SHP77 treated with DMSO at 0.1 percent for 48 hours (cell line): ENCODE data around the gene OPCML.

Experiments used
- DNase-seq: peaks from one replicate; lab custom pipeline; 2025; lab: John Stamatoyannopoulos, UW

OPCML gene

GRCh38 chr11:132728026-132728425, 804.3 kb downstream of the OPCML start:
- no peak for DNase-seq

GRCh38 chr11:132721526-132721925, 810.8 kb downstream of the OPCML start:
- DNase-seq: no peak

- DNase-seq: no peak
Measured at GRCh38 chr11:132719684-132720083, 812.6 kb downstream of the OPCML start.

- no peak for DNase-seq
Measured at GRCh38 chr11:132718711-132719671, 813.3 kb downstream of the OPCML start.

- DNase-seq: no peak
Measured at GRCh38 chr11:132717824-132718223, 814.5 kb downstream of the OPCML start.

- DNase-seq: no peak
Measured at GRCh38 chr11:132716037-132716436, 816.3 kb downstream of the OPCML start.

DNA sequence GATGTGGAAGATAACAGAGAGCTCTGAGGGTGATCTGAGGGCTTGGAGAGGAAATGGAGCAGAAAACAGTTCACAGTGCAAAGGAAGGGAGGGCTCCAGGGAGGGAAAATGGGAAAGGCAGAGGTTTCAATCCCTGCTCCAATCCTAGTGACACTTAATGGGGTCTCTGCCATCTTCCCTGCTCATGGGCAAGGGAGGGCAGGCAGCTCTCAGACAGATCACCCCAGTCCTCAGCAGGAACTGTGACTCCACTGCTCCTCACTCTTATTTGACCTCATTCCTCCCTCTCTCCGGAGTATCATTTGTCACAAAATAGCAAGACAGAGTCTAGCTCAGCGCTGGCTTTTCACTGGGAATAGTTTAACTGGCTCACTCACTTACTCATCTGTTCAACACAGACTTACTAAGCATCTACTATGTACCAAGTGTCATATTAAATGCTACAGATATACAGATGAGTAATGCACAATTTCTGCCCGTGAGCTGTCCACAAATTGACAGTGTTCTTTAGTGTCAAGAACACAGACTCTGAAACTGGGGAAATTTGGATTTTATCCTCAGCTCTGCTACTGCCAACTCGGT, 817.4 kb downstream of the OPCML start:
- DNase-seq: no peak

DNA sequence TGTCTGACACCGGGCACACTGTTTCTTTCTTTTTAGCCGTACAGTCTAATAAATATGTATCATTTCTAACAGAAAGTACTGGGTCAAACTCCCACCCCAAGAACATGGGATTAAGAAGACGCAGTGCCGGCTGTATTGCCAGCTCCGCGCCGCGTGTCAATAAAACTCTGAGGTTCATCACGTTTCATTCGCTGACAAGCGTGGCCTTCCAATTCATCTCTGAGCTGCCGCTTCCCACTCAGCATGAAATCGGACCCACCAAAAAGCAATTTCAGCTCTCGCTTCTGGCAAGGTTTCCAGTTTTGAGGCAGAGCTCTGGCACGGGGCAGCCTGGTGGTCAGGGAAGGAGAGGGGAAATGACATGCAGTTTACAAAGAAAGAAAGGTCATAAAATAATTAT, 819.8 kb downstream of the OPCML start:
- no peak for DNase-seq

DNA sequence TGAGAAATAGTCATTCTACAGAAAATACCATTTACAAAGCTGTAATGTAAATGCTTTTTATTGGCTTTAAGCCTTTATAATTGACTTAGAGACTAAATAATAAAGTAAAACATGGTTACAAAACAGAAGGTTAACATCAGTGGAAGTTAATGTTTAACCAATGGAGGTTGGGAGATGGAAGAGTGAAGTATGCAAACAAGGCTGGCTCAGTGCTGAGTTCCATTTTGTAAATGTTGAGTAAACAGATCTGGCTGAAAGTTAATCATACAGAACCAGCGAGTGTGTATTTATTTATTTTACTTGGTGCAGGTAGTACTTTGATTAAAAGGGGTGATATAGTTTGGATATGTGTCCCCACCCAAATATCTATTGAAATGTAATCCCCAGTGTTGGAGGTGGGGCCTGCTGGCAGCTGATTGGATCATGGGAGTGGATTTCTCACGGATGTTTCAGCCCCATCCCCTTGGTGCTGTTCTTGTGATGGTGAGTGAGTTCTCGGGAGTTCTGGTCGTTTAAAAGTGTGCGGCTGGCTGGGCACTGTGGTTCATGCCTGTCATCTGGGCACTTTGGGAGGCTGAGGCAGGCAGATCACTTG, 827.4 kb downstream of the OPCML start:
- no peak for DNase-seq

DNA sequence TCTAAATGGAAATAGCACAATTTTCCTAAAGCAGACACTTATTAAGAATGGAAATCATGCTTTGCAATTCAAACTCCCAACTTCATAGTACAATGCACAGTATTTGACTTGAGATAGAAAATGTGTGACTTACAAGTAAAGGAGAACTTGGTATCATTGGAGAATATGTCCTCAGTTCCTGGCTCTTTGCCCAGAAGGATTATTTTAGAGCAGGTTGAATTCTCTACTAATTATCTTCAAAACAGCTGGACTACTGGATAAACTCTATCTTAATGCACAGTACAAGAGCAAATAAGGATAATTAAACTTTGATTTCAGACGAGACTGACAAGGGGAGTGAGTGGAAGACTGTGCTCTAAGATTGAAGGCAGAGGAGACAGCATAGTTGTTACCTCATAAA, 839.4 kb downstream of the OPCML start:
- DNase-seq: no peak

GRCh38 chr11:132691848-132692550, 840.3 kb downstream of the OPCML start:
- DNase-seq: no peak

DNA sequence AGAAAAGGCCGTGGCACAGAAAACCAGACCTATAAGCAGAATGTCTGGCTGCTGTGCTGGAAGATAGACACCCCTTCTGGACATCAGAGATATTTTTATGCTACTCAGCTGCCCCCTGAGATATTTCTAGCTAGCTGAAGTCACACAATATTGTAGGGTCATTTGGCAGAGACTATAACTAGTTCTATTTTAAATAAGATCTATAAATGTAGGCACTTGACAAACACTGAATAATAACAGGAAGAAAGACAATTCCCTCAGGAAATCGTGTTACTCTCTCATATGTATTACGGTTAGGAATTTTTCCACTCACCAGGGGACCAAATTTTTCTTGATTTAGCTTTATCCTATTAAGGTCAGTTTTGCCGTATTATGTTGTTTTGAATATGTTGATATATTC, 845.4 kb downstream of the OPCML start:
- no peak for DNase-seq

- DNase-seq: no peak
Measured at GRCh38 chr11:132685174-132685611, 847.1 kb downstream of the OPCML start.

GRCh38 chr11:132683602-132684001, 848.7 kb downstream of the OPCML start:
- DNase-seq: no peak

GRCh38 chr11:132681971-132682370, 850.3 kb downstream of the OPCML start:
- no peak for DNase-seq

DNA sequence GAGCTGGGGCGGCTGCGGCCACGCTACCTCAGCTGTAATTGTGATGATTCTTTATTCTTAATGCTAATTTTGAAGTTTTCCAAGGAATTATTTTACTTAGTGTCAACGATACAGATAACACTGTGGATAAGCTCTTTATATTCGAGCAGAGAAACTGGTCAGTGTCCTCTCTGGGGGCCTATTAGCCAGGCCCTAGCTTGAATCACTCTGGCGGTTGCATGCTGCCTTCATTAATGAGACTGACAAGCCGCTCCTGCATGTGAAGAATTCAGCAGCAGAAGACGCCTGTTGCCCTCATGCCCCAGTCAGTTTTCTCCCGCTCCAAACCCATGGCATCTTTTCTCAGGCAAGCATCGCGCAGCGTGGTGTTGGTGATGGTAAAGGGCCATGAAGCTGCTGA, 851.7 kb downstream of the OPCML start:
- no peak for DNase-seq

GRCh38 chr11:132674151-132674550, 858.1 kb downstream of the OPCML start:
- no peak for DNase-seq

DNA sequence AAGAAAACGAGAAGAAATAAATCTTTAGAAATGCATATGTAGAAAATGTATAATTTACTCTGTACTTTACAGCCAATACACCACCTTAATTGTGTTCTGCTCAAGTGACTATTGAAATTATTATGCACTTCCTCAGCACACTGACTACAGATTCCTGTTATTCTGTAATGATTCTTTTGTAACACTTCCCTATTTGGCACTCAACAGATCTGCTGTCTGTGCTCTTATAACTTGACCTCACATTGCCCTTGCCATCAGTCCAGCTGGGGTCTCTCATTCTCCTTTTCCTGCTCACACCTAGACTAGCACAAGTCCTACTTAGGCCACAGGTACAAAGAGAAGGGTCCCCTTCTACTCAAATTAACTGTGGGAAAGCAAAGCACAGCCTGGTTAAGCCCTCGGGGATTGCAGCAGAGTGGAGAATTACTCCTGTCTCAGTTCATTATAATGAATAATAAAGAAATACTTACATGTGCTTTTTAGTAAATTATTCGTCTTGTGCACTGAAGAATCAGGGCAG, 860.4 kb downstream of the OPCML start:
- no peak for DNase-seq

- no peak for DNase-seq
Measured at GRCh38 chr11:132670921-132671675, 861.2 kb downstream of the OPCML start.

GRCh38 chr11:132669949-132670348, 862.4 kb downstream of the OPCML start:
- DNase-seq: no peak

GRCh38 chr11:132665205-132665604, 867.1 kb downstream of the OPCML start:
- DNase-seq: no peak
